Small intestine (tissue), 7 donors: ENCODE data around the gene BZW2. TPM values are rescaled to one million over a fixed set of nuclear protein-coding genes. Genes with fewer than 3 reads are reported as not detected.
A peak's percentile ranks its signal among the peaks of the same experiment; 100 is the strongest.

Source experiments
- DNase-seq, 2 donors: peaks; one replicate each; pipeline versions ENCODE4 v3.0.0 to v3.0.0-alpha.2; 2013
- FAIRE-seq: peaks from 2 replicates; lab custom pipeline; 2012; peaks lifted over from hg19 to GRCh38; lab: Jason Lieb, UNC
- H3K27ac ChIP-seq, 3 donors: one replicate each; pipeline ENCODE4 v1.5.1; 2013; ENCODE audit warnings: low read length in 2 of 3, mild to moderate bottlenecking in 2 of 3, control low read depth in 1 of 3, inconsistent platforms in 1 of 3, low read depth in 1 of 3, moderate library complexity in 1 of 3
- H3K27me3 ChIP-seq, 3 donors: one replicate each; pipeline ENCODE4 v1.6.1; 2013; ENCODE audit warnings: low read length in 3 of 3, inconsistent platforms in 1 of 3; ENCODE audit not compliant: control insufficient read depth in 3 of 3, insufficient read depth in 3 of 3
- H3K36me3 ChIP-seq, 3 donors: one replicate each; pipeline ENCODE4 v1.6.1; 2013; ENCODE audit warnings: low read length in 3 of 3, inconsistent platforms in 1 of 3, low read depth in 1 of 3, mild to moderate bottlenecking in 1 of 3, moderate library complexity in 1 of 3; ENCODE audit not compliant: control insufficient read depth in 3 of 3, insufficient read depth in 2 of 3
- H3K4me1 ChIP-seq, 3 donors: one replicate each; pipeline ENCODE4 v1.6.1; 2013; ENCODE audit warnings: low read length in 2 of 3, inconsistent platforms in 1 of 3, low read depth in 1 of 3, mild to moderate bottlenecking in 1 of 3, moderate library complexity in 1 of 3; ENCODE audit not compliant: control insufficient read depth in 3 of 3, insufficient read depth in 2 of 3
- H3K4me3 ChIP-seq, 3 donors: one replicate each; pipeline ENCODE4 v1.5.1; 2013; ENCODE audit warnings: low read length in 3 of 3, control low read depth in 1 of 3, inconsistent platforms in 1 of 3, low read depth in 1 of 3, mild to moderate bottlenecking in 1 of 3, moderate library complexity in 1 of 3
- H3K9me3 ChIP-seq, 2 donors: one replicate each; pipeline ENCODE4 v1.6.1; 2013; ENCODE audit warnings: low read depth in 1 of 2, low read length in 1 of 2; ENCODE audit not compliant: control insufficient read depth in 2 of 2, insufficient read depth in 1 of 2
- WGBS, 3 donors: extraction: QIAGEN DNeasy Blood & Tissue Kit; methylation state at CpG; one replicate each; pipeline ENCODE4 v1.1.7; 2013; 5-methylcytosine and 5-hydroxymethylcytosine counted together
- polyA plus RNA-seq, 4 donors: library from polyadenylated mRNA; stranded (reverse) in 3 of 4; unstranded in 1 of 4; fragments of 200-250 nt in 3 of 4; fragments of 120-200 nt in 1 of 4; gene quantifications; one replicate each; pipeline versions ENCODE4 v1.2.1 to v1.2.3, GENCODE V29; 2013
- donor health status: healthy with polysubstance abuse.
- donor health status: control.
- donor health status: control.
- donor health status: Bipolar disorder and iron deficiency.
- donor health status: healthy.

BZW2 gene
- polyA plus RNA-seq, 4 donors: 21.9 to 68.1 (median 45.6) TPM

GRCh38 chr7:16718111-16718656 lies 72.2 kb downstream of the BZW2 start:
- no peaks in the 10 kb centered on the region for H3K27me3 ChIP-seq
- H3K27ac ChIP-seq: peak overlapping the region in 1 of 3 donors; percentile 81
- DNase-seq (no peak), FAIRE-seq (peak; percentile 73)
- H3K4me1 ChIP-seq: peaks cover 0 to 14% (median 0%) of the 10 kb centered on the region in 3 donors
- no peaks in the 10 kb centered on the region for H3K36me3 ChIP-seq
- no peaks in the 10 kb centered on the region for H3K9me3 ChIP-seq
- H3K4me3 ChIP-seq: no peak overlapping the region
- WGBS, 3 donors: 53 to 83% (median 74%) methylated on average over 3 of the region's 3 CpGs

GRCh38 chr7:16719699-16720098 lies 73.7 kb downstream of the BZW2 start:
- FAIRE-seq: no peak
- 94 to 98% (median 96%) methylated on average over 1 of the region's 1 CpG for WGBS, 3 donors
- H3K36me3 ChIP-seq: no peaks in the 10 kb centered on the region
- H3K27me3 ChIP-seq: no peaks in the 10 kb centered on the region
- DNase-seq: peak; percentile 7 to 55
- no peaks in the 10 kb centered on the region for H3K9me3 ChIP-seq
- peak overlapping the region in 1 of 3 donors; percentile 81 for H3K27ac ChIP-seq
- H3K4me3 ChIP-seq: no peak overlapping the region
- H3K4me1 ChIP-seq: peaks cover 0 to 14% (median 0%) of the 10 kb centered on the region in 3 donors

- Histone ChIP-seq H3K9me3 (no peaks in the 10 kb centered on the region), H3K36me3 (no peaks in the 10 kb centered on the region), H3K27me3 (no peaks in the 10 kb centered on the region), H3K4me1 (peaks cover 0 to 14% (median 0%) of the 10 kb centered on the region in 3 donors), H3K27ac (no peak overlapping the region), H3K4me3 (no peak overlapping the region)
- no peak for DNase-seq
- 75 to 95% (median 77%) methylated on average over 4 of the region's 4 CpGs for WGBS, 3 donors
- no peak for FAIRE-seq
Measured at GRCh38 chr7:16721541-16721940, 75.6 kb downstream of the BZW2 start.

- WGBS, 3 donors: 88 to 95% (median 91%) methylated on average over 1 of the region's 1 CpG
Measured at GRCh38 chr7:16724344-16724743, 78.4 kb downstream of the BZW2 start.

DNA sequence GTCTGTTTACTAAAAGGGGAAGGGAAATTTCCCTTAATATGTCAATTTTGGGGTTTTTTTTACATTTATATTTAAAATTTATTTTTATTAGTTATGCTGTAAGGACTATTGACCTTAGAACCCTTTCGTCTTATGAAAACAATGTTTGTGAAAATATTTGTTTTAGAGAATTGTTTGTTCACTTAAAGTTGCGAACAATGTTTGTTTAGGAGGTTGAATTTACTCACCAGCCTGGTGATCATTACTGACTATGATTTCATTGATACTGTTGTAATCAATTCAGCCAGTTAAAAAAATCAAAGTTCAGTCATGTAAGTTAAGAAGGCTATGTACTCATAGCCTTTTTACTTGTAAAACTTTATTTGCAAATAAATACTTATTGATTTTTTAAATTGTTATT lies 80.2 kb downstream of the BZW2 start:
- Histone ChIP-seq H3K9me3 (no peaks in the 10 kb centered on the region), H3K27ac (no peak overlapping the region), H3K4me3 (no peak overlapping the region), H3K27me3 (no peaks in the 10 kb centered on the region), H3K4me1 (no peaks in the 10 kb centered on the region), H3K36me3 (no peaks in the 10 kb centered on the region)
- WGBS, 3 donors: 42 to 72% (median 66%) methylated on average over 2 of the region's 2 CpGs
- DNase-seq: no peak
- FAIRE-seq: no peak

More at GRCh38 chr7:16724344-16724743, 78.4 kb downstream of the BZW2 start:
- H3K4me3 ChIP-seq: no peak overlapping the region
- peaks cover 0 to 6% (median 0%) of the 10 kb centered on the region in 3 donors for H3K4me1 ChIP-seq
- H3K9me3 ChIP-seq: no peaks in the 10 kb centered on the region
- no peaks in the 10 kb centered on the region for H3K36me3 ChIP-seq
- FAIRE-seq (no peak), DNase-seq (no peak)
- no peak overlapping the region for H3K27ac ChIP-seq
- no peaks in the 10 kb centered on the region for H3K27me3 ChIP-seq

GRCh38 chr7:16727736-16728135 lies 81.8 kb downstream of the BZW2 start:
- 89 to 95% (median 92%) methylated on average over 4 of the region's 4 CpGs for WGBS, 3 donors
- Histone ChIP-seq H3K4me3 (no peak overlapping the region), H3K4me1 (no peaks in the 10 kb centered on the region), H3K27ac (no peak overlapping the region), H3K27me3 (no peaks in the 10 kb centered on the region), H3K36me3 (no peaks in the 10 kb centered on the region), H3K9me3 (no peaks in the 10 kb centered on the region)
- DNase-seq: no peak
- no peak for FAIRE-seq

DNA sequence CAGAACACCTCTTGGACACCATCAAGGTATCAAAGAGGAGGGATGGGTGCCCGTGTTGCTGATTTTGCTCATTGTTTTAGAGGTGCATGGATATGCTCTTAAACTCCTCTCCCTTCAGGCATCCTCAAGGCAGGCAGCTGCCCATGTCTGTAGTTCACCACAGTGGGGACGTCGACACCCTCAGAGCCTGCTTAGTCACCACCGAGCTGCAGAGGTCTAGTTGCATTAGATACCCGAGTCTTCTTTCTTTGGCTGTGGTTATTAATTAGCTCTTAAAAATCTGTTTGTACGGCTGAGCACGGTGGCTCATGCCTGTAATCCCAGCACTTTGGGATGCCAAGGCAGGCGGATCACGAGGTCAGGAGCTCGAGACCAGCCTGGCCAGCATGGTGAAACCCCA lies 82.8 kb downstream of the BZW2 start:
- 94 to 97% (median 95%) methylated on average over 10 of the region's 10 CpGs for WGBS, 3 donors
- FAIRE-seq (no peak), DNase-seq (no peak)
- H3K36me3 ChIP-seq: no peaks in the 10 kb centered on the region
- no peaks in the 10 kb centered on the region for H3K9me3 ChIP-seq
- H3K27ac ChIP-seq: no peak overlapping the region
- H3K4me3 ChIP-seq: no peak overlapping the region
- H3K27me3 ChIP-seq: no peaks in the 10 kb centered on the region
- no peaks in the 10 kb centered on the region for H3K4me1 ChIP-seq

DNA sequence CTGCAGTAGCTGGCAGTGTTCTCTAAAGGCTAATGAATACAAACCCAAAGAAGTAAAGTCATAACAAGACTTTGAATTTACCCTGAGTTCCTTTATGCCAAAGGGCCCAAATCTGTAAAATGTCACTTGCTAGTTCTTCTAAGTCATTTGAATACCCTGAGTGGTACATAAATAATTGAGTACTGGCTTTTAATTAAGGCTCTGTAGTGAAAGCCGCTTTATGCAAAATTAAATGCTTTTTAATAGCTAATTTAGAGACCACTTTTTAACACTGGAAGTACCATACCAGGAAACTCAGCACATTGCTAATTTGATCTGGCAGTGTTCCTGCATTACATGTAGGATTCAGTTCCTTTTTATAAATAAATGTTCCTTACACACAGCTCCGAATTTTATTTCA lies 83.6 kb downstream of the BZW2 start:
- Histone ChIP-seq H3K9me3 (no peaks in the 10 kb centered on the region), H3K27ac (no peak overlapping the region), H3K4me3 (no peak overlapping the region), H3K4me1 (no peaks in the 10 kb centered on the region), H3K27me3 (no peaks in the 10 kb centered on the region), H3K36me3 (no peaks in the 10 kb centered on the region)
- DNase-seq (no peak), FAIRE-seq (no peak)
- 91 to 97% (median 93%) methylated on average over 2 of the region's 2 CpGs for WGBS, 3 donors

DNA sequence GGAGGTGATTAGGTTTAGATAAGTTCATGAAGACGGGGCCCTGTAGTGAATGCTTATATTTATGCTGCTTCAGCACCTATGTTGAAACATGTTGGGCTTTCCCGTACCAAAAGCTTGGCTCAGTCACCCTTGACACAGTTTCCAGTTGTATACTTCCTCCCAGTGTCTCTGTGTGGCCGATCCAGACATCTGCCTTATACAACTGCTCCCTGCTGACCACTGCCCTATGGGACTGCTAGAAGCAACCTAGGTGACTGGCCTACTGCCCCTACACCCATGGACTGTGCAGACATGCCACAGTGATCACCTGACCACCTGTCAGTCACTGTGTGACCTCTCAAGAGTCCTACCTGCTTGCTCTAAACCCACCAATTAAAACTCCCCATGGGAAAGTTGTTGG lies 85.0 kb downstream of the BZW2 start:
- Histone ChIP-seq H3K27me3 (no peaks in the 10 kb centered on the region), H3K27ac (no peak overlapping the region), H3K9me3 (no peaks in the 10 kb centered on the region), H3K4me1 (no peaks in the 10 kb centered on the region), H3K4me3 (no peak overlapping the region), H3K36me3 (no peaks in the 10 kb centered on the region)
- no peak for FAIRE-seq
- no peak for DNase-seq
- 68 to 92% (median 81%) methylated on average over 3 of the region's 3 CpGs for WGBS, 3 donors
